A549 treated with Mapracorat at 1 μM for 4 hours (cell line): Measurements from ENCODE around the gene SCN7A. TPM values are rescaled to one million over a fixed set of nuclear protein-coding genes. Genes with fewer than 3 reads are reported as not detected.

Source experiments
- total RNA-seq: library from RNA; stranded (reverse); fragments of 200-300 nt; extraction: Qiagen RNA extraction; gene quantifications from 5 replicates; pipeline ENCODE4 v1.2.3, GENCODE V29; 2022

SCN7A gene
- total RNA-seq: not detected in 5 replicates

DNA sequence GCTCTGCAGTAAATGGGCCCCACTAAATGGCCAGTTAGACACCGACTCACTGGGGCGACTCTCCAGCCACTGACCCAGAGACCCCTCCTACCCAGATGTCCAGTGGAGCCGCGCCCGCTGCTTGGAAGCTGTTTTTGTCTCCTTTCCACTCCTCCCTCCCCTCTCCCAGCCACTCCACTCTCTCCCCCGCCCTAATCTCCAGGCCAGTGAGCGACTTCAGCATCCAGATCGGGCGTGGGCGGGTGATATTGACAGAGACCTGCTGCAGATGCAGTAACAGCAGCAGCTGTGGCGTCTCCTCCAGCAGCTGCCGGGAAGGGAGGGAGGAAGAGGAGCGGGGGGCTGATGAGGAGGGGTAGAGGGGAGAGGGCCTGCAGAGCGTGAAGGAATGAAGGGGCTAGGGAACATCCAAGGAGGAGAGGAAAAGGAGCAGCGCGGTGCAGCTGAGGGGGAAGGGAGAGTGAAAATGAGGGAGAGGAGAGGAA is at the start of gene SCN7A:
TSS of gene SCN7A (minus strand) at position 110 of the 485 bp plus-strand sequence. CDS start 16,553 bp downstream, outside the sequence.

DNA sequence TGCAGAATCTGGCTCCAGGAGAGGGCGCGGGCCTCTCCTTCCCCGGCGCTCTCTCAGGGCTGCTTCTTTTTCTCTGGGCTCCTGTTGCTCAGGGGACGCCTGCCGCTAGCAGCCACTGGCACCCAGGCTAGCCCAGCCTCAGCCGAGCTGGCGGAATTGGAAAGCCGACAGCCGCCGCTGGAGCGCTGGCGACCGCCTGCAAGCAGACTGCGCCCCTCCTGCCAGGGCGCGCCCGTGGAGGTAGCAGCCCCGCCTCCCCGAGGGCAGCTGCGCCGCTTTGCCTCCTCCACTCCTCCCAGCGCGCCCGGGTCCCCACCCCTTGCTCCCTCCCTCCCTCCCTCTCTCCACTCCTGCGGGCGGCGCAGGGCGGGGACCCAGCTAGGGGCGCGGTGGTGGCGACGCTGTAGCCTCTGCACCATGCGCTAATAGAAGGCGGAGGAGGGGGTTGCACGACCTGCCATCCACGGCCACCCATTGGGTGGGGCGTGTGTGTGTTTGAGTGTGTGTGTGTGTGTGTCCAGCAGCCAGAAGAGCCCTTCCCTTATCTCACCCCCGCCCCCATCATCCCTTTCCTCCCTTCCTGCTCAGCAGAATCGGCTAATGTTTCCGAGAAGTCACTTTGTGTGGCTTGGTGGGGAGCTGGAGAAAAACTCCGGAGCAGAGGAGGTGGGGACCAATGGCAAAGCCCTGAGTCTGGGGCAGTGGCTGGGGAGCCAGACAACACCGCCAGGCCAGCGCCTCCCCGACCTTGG is 118.1 kb downstream of the SCN7A start, which contains the start of gene SCN9A:
TSS of gene SCN9A (minus strand) at position 209 of the 752 bp plus-strand sequence. CDS start 64,188 bp downstream, outside the sequence.

Other genes starting within 250 kb of the SCN7A start
- 2.6 to 5.0 TPM (median 4.3 TPM) in 5 replicates for gene SCN9A, start 118.3 kb downstream of the SCN7A start, total RNA-seq